ENCODE results near the gene PIK3R2.
A peak's percentile ranks its signal among the peaks of the same experiment; 100 is the strongest.

The PIK3R2 gene

DNA sequence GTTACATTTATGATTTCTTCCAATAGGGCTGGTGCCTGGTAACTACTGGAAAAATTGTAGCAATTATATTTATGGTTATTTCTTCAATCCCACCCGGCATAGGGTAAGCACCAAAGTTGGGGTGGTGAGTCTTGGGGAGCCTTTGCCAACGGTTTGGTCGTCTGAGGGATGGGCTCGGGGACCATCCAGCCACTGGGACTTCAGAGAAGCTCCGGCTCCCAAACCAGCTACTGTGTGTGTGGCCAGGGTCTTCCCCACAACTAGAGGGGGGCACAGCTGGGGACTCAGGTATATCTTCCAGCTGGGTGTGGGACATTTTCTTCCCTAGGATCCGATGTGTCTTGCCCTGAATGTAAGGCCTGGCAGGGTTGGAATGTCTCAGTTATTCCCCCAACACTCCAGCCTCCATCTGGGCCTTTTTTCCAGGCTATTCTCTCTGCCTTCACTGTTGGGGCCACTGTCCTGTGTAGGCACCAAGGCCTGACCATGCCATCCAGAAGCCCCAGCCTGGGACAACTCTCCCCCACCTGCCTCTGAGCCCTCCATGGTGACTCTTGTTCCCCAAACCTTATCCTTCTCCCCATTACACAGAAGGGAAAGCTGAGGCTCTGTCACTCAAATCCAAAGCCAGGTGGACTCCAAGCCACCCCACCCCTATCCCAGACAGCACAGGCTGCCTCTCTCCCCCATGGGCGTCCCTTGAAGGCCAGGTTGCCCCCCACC lies 19.5 kb downstream of the PIK3R2 start:
- TF ChIP-seq, protein P1, sequence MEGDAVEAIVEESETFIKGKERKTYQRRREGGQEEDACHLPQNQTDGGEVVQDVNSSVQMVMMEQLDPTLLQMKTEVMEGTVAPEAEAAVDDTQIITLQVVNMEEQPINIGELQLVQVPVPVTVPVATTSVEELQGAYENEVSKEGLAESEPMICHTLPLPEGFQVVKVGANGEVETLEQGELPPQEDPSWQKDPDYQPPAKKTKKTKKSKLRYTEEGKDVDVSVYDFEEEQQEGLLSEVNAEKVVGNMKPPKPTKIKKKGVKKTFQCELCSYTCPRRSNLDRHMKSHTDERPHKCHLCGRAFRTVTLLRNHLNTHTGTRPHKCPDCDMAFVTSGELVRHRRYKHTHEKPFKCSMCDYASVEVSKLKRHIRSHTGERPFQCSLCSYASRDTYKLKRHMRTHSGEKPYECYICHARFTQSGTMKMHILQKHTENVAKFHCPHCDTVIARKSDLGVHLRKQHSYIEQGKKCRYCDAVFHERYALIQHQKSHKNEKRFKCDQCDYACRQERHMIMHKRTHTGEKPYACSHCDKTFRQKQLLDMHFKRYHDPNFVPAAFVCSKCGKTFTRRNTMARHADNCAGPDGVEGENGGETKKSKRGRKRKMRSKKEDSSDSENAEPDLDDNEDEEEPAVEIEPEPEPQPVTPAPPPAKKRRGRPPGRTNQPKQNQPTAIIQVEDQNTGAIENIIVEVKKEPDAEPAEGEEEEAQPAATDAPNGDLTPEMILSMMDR (conservative IDR thresholded peaks at IDR 0.05; ENCODE audit: low read depth, low read length): no peak
- no peak overlapping the region for H3K4me3 ChIP-seq (ENCODE audit: low read length)
- no peak for DNase-seq (ENCODE audit: low read depth)

DNA sequence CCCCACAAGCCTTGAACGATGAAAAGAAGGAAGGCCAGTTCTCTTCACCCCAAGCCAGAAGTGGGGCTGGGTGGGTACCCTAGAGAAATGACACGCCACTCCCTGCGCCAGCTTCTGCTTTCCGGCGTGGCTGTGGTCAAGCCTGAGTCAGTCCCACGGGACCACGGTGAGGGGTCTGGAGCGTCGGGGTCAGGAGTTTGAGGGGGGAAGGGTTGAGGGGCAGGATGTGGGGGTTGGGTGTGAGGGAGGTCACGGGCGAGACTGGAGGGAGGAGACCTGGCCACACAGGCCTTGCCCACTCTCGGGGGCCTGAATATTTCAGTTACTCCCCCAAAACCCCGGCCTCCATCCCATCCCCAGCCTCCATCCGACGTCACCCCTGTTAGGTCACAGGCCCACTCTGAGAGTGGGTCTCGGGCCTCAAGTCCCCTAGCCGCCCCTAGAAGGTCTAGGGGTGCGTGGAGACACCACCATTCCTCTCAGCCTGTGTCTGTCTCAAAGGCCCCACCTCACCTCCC lies 20.1 kb downstream of the PIK3R2 start:
- TF ChIP-seq, protein P1 (conservative IDR thresholded peaks at IDR 0.05; ENCODE audit: low read depth, low read length): no peak
- H3K4me3 ChIP-seq (ENCODE audit: low read length): peak overlapping the region; percentile 61
- no peak for DNase-seq (ENCODE audit: low read depth)

DNA sequence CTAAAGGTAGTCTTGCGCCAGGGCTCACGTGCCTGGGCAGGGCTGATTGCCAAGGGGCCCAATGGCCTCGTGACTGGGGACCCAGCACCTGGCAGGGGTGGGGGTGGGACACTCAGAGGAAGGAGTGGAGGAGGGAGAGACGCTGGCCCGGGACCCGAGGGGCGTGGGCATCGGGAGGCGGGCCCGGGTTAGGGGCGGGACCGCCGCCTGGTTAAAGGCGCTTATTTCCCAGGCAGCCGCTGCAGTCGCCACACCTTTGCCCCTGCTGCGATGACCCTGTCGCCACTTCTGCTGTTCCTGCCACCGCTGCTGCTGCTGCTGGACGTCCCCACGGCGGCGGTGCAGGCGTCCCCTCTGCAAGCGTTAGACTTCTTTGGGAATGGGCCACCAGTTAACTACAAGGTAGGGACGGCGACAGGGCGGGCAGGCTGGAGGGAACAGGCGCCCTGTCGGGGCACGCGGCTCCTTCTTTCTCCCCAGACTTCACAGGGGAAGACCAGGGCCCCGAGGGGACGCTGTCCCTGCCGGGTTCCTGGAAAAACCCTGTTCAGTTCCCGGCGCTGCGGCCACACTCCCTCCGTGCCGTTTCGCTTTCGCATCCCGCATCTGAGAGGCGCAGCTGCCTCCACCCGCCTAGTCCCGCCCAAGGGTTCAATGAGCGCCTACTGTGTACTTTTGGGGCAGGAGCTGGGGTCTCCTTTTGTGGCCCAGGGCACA lies 20.8 kb downstream of the PIK3R2 start, which contains the start of gene IFI30:
Gene IFI30 (plus strand): TSS at position 242 of the 717 bp plus-strand sequence. CDS start 29 bp downstream, at position 271.
- H3K4me3 ChIP-seq (ENCODE audit: low read length): peak within 1 kb of the TSS; percentile 61
- no peak for DNase-seq (ENCODE audit: low read depth)
- TF ChIP-seq, protein P1 (conservative IDR thresholded peaks at IDR 0.05; ENCODE audit: low read depth, low read length): no peak

DNA sequence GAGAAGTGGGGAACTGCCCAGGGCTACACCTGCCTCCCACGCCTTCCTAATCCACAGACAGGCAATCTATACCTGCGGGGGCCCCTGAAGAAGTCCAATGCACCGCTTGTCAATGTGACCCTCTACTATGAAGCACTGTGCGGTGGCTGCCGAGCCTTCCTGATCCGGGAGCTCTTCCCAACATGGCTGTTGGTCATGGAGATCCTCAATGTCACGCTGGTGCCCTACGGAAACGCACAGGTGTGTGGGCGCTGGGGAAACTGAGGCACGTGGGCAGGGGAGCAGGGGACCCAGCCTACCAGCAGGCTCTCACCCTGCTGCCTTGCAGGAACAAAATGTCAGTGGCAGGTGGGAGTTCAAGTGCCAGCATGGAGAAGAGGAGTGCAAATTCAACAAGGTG lies 22.0 kb downstream of the PIK3R2 start:
- DNase-seq (ENCODE audit: low read depth): no peak
- H3K4me3 ChIP-seq (ENCODE audit: low read length): peak overlapping the region; percentile 1
- TF ChIP-seq, protein P1 (conservative IDR thresholded peaks at IDR 0.05; ENCODE audit: low read depth, low read length): no peak

DNA sequence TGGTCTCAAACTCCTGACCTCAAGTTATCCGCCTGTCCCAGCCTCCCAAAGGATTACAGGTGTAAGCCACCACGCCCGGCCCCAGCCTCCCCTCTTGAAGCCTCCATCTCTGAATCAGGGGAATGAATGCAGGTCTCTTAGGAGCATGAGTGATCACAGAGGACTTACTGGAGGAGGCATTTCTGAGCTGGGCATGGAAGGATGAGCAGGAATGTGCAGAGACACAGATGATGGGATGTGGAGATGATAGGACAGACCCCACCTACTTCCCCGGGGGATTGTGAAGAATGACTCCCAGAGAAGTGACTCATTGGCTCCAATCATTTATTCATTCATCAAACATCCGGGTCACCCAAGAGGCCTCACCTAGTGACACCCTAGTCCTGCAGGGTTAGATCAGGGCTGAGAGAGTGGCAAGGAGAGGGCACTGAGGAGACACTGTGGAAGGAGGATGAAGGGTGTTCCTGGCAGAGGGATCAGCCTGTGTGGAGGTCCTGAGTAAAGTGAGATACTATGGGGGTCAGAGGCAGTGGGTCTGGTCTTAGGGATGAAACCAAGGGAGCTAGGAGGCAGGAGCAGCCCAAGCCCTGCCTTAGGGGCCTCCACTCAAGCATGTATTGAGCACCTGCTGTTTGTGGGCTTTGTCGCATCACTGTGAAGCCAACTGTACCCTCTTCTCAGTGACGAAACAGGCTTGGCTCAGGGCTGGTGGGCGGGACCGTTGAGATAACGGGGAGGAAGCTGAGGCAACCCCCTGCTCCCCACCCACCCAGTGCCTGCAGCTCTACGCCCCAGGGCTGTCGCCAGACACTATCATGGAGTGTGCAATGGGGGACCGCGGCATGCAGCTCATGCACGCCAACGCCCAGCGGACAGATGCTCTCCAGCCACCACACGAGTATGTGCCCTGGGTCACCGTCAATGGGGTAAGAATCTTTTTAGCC lies 23.7 kb downstream of the PIK3R2 start:
- no peak for DNase-seq (ENCODE audit: low read depth)
- H3K4me3 ChIP-seq (ENCODE audit: low read length): no peak overlapping the region
- TF ChIP-seq, protein P1 (conservative IDR thresholded peaks at IDR 0.05; ENCODE audit: low read depth, low read length): no peak

DNA sequence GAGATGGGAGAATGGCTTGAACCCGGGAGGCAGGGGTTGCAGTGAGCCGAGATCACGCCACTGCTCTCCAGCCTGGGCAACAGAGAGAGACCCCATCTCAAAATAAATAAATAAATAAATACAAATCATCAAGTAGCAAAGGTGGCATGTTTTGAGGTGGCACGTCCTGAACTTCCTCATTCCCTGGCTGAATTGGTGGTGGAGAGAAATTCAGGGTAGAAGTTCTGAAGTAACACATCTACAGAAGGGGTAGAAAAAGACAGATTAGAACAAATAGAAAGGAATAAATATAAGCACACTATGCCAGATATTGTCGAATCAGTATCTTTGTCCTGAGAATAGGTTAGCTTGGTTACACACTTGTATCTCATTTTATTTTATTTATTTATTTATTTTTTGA lies 27.0 kb downstream of the PIK3R2 start:
- no peak overlapping the region for H3K4me3 ChIP-seq (ENCODE audit: low read length)
- TF ChIP-seq, protein P1 (conservative IDR thresholded peaks at IDR 0.05; ENCODE audit: low read depth, low read length): no peak
- DNase-seq (ENCODE audit: low read depth): no peak
